HuH-7 (cell line): Measurements from ENCODE around the gene PEX26.
"Not testable (repeated sequence)": the region's sequence is repeated elsewhere in the genome, so short reads cannot be mapped to it uniquely, and the experiment has no call there.

Source experiments
- DNase-seq: peaks from one replicate; pipeline ENCODE4 v3.0.0; 2011; ENCODE audit warnings: low spot score

Gene PEX26

DNA sequence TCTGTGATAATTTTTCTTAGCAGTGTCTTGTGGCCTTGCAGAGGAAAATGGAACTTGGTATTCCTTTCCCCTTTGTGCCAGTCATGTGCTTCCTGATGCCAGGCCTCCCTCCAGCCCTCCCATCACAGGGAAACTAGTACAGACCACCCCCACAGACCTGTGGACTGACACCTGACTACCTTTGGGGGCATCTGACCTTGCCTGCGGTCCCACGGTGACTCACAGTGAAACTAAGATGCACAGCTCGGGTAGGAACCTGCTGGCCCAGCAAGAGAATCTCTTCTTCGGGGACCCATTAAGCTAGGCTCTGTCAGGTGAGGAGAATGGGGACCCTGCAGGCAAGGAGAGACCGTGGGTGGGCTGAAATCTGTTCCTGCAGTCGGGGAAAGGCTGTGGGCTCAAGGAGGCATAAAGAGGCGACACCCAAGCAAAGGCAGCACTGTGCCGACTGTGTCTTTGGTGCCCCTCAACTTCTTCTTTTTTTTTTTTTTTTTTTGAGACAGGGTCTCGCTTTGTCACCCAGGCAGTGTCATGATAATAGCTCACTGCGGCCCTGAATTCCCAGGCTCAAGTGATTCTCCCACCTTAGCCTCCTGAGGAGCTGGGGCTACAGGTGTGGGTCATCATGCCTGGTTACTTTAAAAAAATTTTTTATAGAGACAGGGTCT is 20.8 kb upstream of the PEX26 start:
- no peak for DNase-seq

DNA sequence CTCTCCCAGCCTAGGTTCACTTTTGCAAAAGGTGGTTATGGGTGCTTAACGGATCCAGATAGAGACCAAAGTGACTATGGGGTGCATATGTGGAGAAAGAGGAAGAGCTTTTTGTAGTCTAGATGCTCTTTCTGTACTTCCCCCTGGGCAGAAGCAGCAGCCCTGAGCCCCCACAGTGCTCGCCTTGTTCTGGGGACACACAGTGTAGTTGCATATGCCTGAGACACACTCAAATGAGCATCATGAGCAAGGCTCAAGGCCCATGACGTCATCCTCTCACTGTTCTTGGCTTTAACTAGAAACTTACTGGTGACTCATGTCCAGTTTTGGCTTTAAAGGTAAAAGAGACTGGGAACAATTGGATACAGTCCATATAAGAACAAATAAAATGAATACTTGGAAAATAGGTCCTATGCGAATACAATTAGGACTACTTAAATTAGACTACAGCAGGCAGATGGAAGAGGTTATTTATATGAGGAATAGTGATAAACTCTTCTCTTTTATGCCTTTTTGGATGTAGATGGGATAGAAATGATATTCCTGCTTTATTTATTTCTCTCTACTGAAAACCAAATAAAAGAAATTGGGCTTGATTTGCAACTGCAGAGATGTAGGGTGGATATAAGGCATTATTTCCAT is 20.1 kb upstream of the PEX26 start:
- DNase-seq = no peak

DNA sequence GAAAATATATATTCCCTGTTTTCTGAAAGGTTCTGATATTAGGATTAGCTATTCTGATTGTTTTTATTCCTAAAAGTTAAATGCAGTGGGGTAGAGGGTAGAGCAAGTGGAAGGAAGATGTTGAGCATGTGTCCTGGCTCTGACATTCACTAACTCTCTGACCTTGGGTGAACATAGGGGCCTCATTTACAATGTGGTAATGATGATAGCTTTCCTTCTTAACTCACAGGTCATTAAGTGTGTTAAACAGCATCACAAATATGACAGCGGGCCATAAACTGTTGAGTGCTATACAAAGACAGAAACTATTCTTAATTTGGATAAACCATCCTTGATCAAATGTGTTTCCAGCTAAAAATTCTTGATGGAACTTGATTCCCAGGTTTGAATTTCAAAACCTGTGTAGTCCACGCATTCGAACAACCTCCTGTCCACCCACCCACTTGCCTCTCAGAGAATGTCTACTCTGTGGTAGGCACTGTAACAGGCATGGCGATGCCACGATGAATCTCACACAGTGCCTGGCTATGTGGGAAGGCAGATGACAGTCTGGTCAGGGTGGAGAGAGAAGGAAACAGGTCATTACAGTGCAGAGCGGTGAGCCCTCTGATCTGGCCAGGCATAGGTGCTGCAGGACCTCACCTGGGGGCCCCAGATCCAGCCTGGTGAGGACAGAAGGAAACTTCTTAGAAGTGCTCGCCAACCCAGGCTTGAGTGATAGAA is 19.3 kb upstream of the PEX26 start:
- no peak for DNase-seq

DNA sequence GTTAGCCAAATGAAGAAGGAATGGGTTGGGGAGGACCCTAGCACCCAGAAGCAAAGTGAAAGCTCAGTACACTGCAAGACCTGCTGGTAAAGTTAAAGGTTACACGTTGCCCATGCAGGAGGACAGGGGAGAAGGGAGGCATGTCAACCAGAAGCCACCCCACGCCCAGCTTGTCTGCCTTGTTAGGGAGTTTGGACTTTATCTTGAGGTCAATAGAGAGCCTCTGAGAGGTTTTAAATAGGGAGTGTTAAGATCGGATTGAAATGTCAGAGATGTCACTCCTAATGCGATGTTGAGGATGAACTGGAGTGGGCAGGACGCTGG is 18.7 kb upstream of the PEX26 start:
- DNase-seq = no peak

DNA sequence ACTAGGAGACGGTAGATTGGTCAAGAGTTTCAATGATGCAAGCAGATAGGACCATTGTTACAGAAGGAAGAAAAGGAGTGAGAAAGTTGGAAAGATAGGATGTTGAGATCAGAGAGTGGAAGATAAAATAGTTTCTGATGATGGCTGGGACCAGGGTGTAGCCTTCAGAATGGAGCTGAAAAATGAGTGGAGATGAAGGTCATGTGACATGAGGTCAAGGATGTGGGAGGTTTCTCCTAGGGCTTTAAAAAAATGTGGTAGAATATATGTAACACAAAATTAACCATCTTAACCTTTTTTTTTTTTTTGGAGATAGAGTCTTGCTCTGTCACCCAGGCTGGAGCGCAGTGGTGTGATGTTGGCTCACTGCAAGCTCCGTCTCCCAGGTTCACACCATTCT is 18.3 kb upstream of the PEX26 start:
- no peak for DNase-seq

DNA sequence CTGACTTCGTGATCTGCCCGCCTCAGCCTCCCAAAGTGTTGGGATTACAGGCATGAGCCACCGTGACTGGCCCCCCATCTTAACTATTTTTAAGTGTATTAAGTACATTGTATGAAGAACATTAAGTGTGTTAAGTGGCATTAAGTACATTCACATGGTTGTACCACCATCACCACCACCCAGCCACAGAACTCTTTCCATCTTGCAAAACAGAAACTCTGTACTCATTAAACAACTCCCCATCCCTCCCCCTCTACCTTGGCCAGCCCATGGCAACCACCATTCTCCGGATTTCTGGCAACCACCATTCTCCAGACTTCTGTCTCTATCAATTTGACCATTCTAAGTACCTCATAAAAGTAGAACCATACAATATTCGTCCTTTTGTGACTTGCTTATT is 17.8 kb upstream of the PEX26 start:
- DNase-seq = no peak

DNA sequence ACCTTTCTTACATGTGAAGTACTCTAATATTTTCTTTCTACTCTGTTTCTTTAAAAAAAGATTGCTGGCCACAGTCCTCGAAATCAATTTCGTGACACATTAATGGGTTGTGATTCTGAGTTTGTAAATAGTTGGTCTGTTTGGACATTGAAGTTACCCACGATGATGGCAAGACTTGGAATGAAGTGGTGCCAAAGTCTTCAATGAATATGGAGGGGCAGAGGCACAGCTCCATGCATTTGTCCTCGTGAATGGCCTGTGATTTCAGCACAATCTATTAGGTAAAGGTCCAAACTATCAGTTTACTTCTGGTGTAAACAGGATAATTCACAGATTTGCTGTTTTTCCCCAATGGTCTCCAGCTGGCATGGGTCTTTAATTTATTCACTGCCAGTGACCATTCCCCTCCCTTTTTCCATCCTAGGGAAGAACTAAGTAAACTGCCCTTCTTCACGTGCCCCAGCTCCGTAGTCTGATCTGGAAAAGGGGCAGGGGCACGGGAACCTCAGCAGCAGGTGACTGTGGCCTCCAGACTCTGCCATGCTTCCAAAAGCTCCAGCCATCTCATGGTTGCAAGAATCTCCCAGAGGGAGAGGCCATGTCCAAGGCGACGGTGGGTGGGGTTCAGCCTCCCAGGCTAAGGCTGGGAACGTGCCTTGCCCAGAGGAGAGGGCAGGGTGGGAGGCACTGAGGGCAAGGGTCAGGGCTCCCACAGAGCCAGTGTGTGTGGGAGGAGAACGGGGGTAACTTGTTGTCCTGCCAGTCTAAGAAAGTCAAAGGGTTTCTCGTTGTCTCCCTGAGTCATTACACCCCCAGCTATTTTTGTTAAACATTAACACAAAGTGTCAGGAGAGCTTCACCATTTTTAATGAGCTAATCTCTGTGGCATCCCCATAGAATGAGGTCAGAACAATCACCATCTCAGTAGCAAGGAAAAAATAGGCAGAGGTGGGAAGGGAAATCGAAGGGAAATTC is 16.9 kb upstream of the PEX26 start:
- DNase-seq = peak; percentile 84

DNA sequence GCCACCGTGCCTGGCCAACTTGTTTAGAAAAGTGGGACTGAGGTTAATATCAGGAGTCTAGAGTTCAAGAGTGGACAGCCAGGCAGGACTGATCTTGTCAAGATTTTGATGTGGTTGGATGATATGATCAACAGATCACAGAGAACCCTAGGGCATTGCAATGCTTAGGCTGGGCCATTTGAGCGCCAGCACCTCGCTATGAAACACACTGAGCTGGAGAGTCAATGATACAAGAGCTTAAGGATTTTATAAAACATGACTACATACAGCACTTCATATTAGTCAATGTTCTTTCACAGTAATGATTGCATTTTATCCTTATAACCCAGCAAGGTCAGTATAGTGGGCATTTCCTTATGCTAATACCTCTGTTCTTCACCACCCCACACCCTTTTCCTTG is 15.4 kb upstream of the PEX26 start:
- no peak for DNase-seq

DNA sequence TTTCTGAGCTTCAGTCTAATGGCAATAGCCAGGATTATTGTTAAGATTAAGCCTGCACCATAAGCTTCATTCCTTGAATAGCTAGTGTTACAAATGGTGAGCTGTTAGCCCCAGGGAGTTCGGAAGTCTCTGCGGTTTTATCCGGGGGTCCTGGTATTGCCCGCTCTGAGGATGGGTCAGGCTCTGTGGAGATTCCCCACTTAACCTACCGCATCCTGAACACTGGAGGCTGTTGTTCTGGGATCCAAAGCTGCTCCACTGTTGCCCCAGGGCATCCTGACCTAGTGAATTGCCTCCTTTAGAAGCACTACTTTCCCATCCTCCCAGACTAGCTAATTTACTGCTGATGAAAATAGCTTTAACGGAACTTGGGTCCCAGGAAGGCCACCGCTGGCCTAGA is 14.5 kb upstream of the PEX26 start:
- no peak for DNase-seq

DNA sequence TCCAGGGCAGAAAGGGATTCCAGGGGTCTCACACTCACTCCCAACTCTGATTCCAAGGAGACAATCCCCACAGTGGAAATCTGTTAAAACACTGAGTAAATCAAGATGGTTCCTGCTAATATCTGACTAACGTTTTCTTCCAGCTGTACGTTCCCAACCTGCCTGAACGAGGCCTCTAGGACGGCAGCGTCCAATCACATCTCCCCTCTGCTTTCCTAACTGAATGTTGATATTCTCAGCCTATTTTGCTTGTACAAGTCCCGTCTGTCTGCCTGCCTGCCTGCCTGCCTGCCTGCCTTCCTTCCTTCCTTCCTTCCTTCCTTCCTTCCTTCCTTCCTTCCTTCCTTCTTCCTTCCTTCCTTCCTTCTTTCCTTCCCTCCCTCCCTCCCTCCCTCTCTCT is 14.1 kb upstream of the PEX26 start:
- not testable (repeated sequence) for DNase-seq

DNA sequence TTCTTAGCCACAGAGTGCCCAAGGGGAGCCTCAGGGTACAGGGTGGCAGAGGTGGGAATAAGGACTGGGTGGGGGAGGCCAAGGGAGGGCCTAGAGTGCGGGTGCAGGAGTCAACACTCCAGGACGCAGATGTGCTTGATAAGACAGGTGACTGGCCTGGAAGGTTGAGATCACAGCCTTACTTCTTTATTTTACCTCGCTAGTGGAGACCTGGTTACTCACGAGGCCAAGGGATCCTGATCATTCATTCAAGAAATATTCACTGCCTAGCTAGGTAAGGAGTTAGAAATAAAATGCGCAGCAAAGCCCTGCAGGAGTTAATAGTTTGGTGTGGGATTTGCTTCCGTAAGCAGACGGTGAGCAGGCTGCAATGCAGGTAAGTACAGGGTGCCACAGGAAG is 13.2 kb upstream of the PEX26 start:
- DNase-seq = no peak

DNA sequence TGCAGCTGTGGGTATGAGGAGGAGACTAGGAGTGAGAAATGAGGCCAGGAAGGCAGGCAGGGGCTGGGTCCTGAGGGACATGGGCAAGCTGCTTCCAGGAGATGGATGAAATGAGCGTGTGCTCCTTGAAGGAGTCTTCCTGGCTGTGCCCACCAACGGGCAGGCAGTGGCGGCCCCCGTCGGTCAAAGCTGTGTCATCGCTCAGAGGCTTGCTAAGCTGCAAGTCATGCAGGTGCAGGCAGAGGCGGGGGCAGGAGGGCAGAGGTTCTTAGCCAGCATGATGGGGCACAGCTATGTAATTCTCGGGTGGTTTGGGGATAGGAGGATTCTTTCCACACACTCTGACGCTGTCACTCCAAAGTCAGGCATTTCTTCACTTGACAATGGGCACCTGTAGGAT is 12.5 kb upstream of the PEX26 start:
- no peak for DNase-seq

DNA sequence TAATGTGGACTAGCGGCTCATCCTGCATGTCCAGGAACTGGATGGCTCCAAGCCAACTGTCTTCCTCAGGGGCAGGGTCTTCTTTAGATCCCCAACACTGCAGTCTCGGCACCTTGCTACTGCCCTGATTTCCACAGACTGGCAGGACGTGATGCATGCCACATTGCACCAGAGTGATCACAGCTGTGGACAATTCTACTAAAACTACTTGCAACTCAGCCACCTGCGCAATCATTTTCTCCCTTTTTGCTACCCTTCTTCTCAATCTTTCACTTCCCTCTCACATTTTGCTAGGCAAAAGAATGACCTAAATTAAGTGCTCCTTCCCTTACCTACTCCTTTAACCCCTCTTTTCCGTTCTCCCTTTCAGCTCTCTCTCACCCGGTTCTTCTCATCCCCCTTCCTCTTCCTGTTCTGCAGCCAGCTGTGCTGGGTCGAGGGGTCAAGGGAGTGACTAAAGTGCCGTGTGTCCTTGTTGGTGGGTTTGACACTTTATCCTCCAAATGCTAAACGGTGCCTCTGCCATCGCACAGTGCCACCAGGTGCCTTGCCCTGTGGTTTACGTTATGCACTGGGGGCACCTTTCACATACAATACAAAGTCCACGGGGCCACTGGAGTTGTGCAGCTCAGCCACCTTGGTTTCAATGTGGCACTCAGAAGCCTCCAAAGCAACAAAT is 11.5 kb upstream of the PEX26 start:
- DNase-seq = no peak

DNA sequence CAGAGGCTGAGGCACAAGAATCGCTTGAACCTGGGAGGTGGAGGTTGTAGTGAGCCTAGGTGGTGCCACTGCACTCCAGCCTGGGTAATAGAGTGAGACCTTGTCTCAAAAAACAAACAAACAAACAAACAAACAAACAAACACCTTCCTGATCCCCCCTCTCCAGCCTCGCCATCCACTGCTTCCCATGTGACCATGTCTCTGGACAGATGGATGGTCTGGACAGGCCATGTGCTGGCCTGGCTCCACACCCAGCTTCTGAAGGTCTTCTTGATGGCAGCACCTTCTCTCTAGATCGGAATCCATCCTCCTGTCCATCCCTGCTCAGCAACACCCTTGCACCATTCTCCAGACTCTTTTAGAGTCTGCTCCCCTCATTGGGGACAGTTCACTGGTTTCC is 10.7 kb upstream of the PEX26 start:
- DNase-seq = no peak

DNA sequence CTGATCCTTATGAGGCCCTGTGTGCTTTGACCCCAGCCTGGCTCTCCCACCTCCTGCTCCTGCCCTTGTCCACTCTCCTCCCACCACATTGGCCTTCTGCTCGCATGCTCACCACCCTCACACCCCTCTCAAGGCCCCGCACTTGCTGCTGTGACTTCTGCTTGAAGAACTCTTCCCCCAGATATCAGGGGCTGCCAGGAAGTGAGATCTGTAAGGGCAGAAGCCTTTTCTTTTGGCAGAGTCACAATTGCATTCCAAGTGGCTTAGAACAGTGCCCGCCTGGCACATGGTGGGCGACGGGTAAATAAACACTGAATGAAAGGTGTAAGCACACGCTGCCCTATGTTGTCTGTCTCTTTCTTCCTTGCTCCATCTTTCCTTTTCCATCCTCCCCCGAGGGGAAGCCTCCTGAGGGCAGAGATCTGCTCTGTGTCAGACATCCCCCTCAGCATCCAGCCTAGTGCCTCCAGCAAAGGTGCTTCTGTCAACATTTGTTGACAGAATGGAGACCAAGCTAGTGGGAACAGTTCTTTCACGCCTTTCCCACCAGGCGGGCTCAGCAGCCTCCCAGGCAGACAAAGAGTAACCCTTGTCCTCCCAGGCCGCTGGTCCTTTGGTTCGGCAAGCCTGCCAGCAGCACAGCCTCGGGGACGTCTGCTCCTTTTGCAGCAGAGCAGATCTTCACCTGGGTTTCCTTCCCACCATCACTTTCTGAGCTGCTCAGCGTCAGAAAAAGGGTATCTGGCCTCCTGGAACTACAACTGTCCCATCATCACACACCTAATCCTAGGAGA is 10.0 kb upstream of the PEX26 start:
- DNase-seq = no peak

DNA sequence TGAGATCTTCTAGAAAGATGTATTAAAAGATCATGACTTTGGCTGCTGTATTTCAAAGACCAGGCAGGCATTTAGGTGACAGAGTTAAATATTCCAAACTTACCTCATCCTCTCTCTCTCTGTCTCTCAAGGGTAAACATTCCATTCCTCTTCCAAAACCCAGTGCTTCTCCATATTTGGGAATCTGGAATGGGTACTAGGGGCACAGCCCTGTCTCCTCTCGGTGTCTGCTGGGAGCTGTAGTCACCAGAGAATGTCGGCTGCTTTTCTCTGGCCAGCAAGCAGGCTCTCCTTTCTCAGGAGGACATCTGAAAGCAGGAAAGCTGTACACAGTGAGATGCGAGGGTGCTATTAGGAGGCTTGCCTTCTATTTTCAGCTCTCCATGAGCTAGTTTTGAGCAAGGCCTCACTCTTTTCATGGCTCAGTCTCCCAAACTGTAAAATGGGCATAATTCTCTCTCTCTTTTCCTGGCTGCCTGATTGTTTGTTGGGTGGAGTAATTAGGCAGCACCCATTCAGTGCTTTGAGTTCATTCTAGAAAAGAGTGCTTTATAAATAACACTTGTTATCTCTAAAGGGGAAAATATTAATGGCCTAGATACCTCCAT is 9.3 kb upstream of the PEX26 start:
- no peak for DNase-seq

DNA sequence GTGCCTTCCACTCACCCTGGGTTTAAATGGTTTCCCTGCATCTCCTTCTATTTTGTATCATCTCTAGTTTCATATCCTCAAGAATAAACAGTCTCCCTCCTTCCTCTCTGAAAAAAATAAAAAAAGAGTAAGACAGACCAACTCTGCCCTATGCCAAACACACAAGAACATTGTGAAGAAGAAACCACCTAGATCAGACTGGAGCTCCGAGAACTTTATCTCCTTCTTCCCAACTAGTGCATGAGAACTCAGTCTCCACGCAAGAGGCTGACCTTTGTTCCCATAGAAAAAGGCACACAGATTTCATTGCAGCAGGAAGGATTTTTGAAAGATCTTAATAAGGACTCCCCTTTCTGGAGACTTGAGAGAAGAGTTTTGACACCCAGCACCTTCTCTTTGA is 8.7 kb upstream of the PEX26 start:
- no peak for DNase-seq

DNA sequence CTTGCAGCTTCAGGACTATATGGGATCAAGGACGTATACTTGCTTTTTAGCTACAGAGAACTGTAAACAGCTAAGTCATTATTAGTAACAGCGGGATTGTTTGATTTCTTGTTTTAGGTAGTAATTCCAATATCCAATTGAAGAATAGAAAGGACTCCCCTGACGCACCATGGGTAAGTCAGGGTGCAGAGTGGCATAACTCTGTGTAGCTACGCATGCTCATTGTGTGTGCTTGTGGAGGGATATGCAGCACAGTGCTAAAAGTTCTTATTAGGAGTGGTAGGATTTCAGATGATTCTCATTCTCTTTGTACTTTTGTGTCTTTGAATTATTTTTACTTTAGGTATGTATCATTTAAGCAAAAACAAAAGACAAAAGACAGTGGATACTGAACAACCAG is 7.7 kb upstream of the PEX26 start:
- DNase-seq = no peak

DNA sequence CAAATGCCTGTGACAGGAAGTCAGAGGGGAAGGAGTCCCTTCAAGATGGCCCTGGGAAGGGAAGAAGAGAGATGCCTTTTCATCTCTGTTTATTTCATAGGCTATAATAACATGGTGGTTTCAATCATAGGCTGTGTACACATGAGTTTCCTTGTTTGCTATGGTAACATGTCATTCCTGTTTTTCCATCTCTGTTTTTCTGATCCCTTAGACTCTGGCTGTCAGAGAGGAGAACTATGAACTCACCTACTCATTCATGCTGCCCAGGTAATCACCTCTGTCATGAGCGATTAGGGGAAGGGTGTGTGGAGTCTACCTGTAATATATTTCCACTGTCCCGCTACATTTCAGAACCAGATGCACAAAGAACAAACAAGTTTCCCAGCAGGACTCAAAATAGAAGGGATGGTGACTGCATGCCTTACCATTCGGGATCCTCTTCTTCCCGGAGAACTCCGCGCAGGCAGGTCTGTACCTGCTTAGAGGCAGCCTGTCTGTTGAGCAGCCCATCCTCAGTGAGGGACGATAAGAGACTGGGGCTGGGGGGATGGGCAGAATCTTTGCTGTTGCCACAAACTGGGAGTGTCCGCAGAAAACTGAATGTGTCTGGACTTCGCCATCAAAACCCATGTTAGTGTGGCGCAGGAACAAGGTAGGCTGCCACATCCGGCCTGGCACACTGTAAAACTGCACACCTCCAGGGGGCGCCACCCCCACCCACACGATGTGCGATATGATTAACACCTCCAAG is 7.1 kb upstream of the PEX26 start:
- no peak for DNase-seq
